Retina (tissue), 1 donor: ENCODE data around the gene ABTB2.
A peak's percentile ranks its signal among the peaks of the same experiment; 100 is the strongest.

Experiments
- DNase-seq: peaks from one replicate; pipeline ENCODE4 v3.0.0-alpha.2; 2016

The ABTB2 gene

GRCh38 chr11:34162493-34162820 lies 195.4 kb downstream of the ABTB2 start:
- DNase-seq: no peak

GRCh38 chr11:34161812-34162492 lies 195.9 kb downstream of the ABTB2 start:
- no peak for DNase-seq

- no peak for DNase-seq
These were observed 196.4 kb downstream of the ABTB2 start for GRCh38 chr11:34161361-34161760.

GRCh38 chr11:34160791-34161190 lies 197.0 kb downstream of the ABTB2 start:
- no peak for DNase-seq

GRCh38 chr11:34160049-34160721 lies 197.6 kb downstream of the ABTB2 start:
- DNase-seq: no peak

- DNase-seq: no peak
These were observed 199.1 kb downstream of the ABTB2 start for GRCh38 chr11:34158661-34159060.

- DNase-seq: no peak
These were observed 200.6 kb downstream of the ABTB2 start for GRCh38 chr11:34157163-34157562.

- DNase-seq: no peak
These were observed 202.1 kb downstream of the ABTB2 start for GRCh38 chr11:34155757-34156062.

GRCh38 chr11:34155057-34155756 lies 202.6 kb downstream of the ABTB2 start:
- no peak for DNase-seq

- DNase-seq: no peak
These were observed 203.5 kb downstream of the ABTB2 start for GRCh38 chr11:34154059-34154875.

GRCh38 chr11:34151916-34152845 lies 205.6 kb downstream of the ABTB2 start:
- DNase-seq: no peak

- DNase-seq: no peak
These were observed 206.6 kb downstream of the ABTB2 start for GRCh38 chr11:34151166-34151565.

GRCh38 chr11:34150494-34151151 lies 207.2 kb downstream of the ABTB2 start:
- DNase-seq: no peak

- peak; percentile 42 for DNase-seq
These were observed 208.0 kb downstream of the ABTB2 start for GRCh38 chr11:34149786-34150185.

GRCh38 chr11:34149274-34149673 lies 208.5 kb downstream of the ABTB2 start:
- DNase-seq: no peak

- peak; percentile 80 for DNase-seq
These were observed 209.2 kb downstream of the ABTB2 start for GRCh38 chr11:34148504-34149165.

GRCh38 chr11:34147581-34147980 lies 210.2 kb downstream of the ABTB2 start:
- no peak for DNase-seq

GRCh38 chr11:34146866-34147265 lies 210.9 kb downstream of the ABTB2 start:
- DNase-seq: no peak

- DNase-seq: no peak
These were observed 211.4 kb downstream of the ABTB2 start for GRCh38 chr11:34146411-34146810.

GRCh38 chr11:34145847-34146381 lies 211.9 kb downstream of the ABTB2 start:
- DNase-seq: no peak

- DNase-seq: no peak
These were observed 212.7 kb downstream of the ABTB2 start for GRCh38 chr11:34145073-34145472.
